ENCODE measurements around the gene AFF2. TPM values are rescaled to one million over a fixed set of nuclear protein-coding genes. Genes with fewer than 3 reads are reported as not detected.

The AFF2 gene
- total RNA-seq, 1 donor from 2014 or later: 0.89 TPM

- Mint-ChIP-seq H3K27me3 (ENCODE audit: unreplicated experiment) (no peaks in the 10 kb centered on the region), H3K4me1 (ENCODE audit: unreplicated experiment) (no peaks in the 10 kb centered on the region), H3K36me3 (ENCODE audit: unreplicated experiment) (no peaks in the 10 kb centered on the region), H3K27ac (ENCODE audit: unreplicated experiment) (no peak overlapping the region), H3K4me3 (ENCODE audit: unreplicated experiment) (no peak overlapping the region), H3K9me3 (ENCODE audit: unreplicated experiment) (peaks cover 24% of the 10 kb centered on the region)
- TF ChIP-seq CTCF (IDR thresholded peaks at IDR 0.05): no peak
- no peak for DNase-seq (ENCODE audit: extremely low spot score, unreplicated experiment)
Observed at GRCh38 chrX:149010013-149010852, 509.8 kb downstream of the AFF2 start.

- Mint-ChIP-seq H3K27me3 (ENCODE audit: unreplicated experiment) (no peaks in the 10 kb centered on the region), H3K4me1 (ENCODE audit: unreplicated experiment) (no peaks in the 10 kb centered on the region), H3K4me3 (ENCODE audit: unreplicated experiment) (no peak overlapping the region), H3K9me3 (ENCODE audit: unreplicated experiment) (peaks cover 24% of the 10 kb centered on the region), H3K27ac (ENCODE audit: unreplicated experiment) (no peak overlapping the region), H3K36me3 (ENCODE audit: unreplicated experiment) (no peaks in the 10 kb centered on the region)
- no peak for TF ChIP-seq CTCF (IDR thresholded peaks at IDR 0.05)
- no peak for DNase-seq (ENCODE audit: extremely low spot score, unreplicated experiment)
Observed at GRCh38 chrX:149010853-149011224, 510.4 kb downstream of the AFF2 start.

- DNase-seq (ENCODE audit: extremely low spot score, unreplicated experiment): no peak
- peaks cover 17% of the 10 kb centered on the region for H3K9me3 Mint-ChIP-seq (ENCODE audit: unreplicated experiment)
- H3K4me3 Mint-ChIP-seq (ENCODE audit: unreplicated experiment): no peak overlapping the region
- no peak overlapping the region for H3K27ac Mint-ChIP-seq (ENCODE audit: unreplicated experiment)
- no peaks in the 10 kb centered on the region for H3K36me3 Mint-ChIP-seq (ENCODE audit: unreplicated experiment)
- H3K27me3 Mint-ChIP-seq (ENCODE audit: unreplicated experiment): no peaks in the 10 kb centered on the region
- no peak for TF ChIP-seq CTCF (IDR thresholded peaks at IDR 0.05)
- H3K4me1 Mint-ChIP-seq (ENCODE audit: unreplicated experiment): no peaks in the 10 kb centered on the region
Observed at GRCh38 chrX:149013081-149013480, 512.7 kb downstream of the AFF2 start.

- peaks cover 39% of the 10 kb centered on the region for H3K9me3 Mint-ChIP-seq (ENCODE audit: unreplicated experiment)
- no peaks in the 10 kb centered on the region for H3K36me3 Mint-ChIP-seq (ENCODE audit: unreplicated experiment)
- no peak for TF ChIP-seq CTCF (IDR thresholded peaks at IDR 0.05)
Observed at GRCh38 chrX:149021159-149021558, 520.7 kb downstream of the AFF2 start.

GRCh38 chrX:149022485-149022884, 522.1 kb downstream of the AFF2 start:
- no peak for TF ChIP-seq CTCF (IDR thresholded peaks at IDR 0.05)
- no peak overlapping the region for H3K27ac Mint-ChIP-seq (ENCODE audit: unreplicated experiment)
- H3K36me3 Mint-ChIP-seq (ENCODE audit: unreplicated experiment): no peaks in the 10 kb centered on the region
- peaks cover 43% of the 10 kb centered on the region for H3K9me3 Mint-ChIP-seq (ENCODE audit: unreplicated experiment)
- H3K4me3 Mint-ChIP-seq (ENCODE audit: unreplicated experiment): no peak overlapping the region
- no peak for DNase-seq (ENCODE audit: extremely low spot score, unreplicated experiment)
- H3K27me3 Mint-ChIP-seq (ENCODE audit: unreplicated experiment): no peaks in the 10 kb centered on the region
- no peaks in the 10 kb centered on the region for H3K4me1 Mint-ChIP-seq (ENCODE audit: unreplicated experiment)

More at GRCh38 chrX:149021159-149021558, 520.7 kb downstream of the AFF2 start:
- DNase-seq (ENCODE audit: extremely low spot score, unreplicated experiment): no peak
- Mint-ChIP-seq H3K4me1 (ENCODE audit: unreplicated experiment) (no peaks in the 10 kb centered on the region), H3K4me3 (ENCODE audit: unreplicated experiment) (no peak overlapping the region), H3K27ac (ENCODE audit: unreplicated experiment) (no peak overlapping the region), H3K27me3 (ENCODE audit: unreplicated experiment) (no peaks in the 10 kb centered on the region)

Measured in osteocyte (in vitro differentiated cells).